ENCODE results near the gene HDAC4.

Gene HDAC4

GRCh38 chr2:239200646-239201530, 199.9 kb downstream of the HDAC4 start:
- TF ChIP-seq ZFX (IDR thresholded peaks at IDR 0.05; ENCODE audit: borderline replicate concordance) (no peak), CTCF (IDR thresholded peaks at IDR 0.05) (no peak)
- no peak overlapping the region for H3K27ac ChIP-seq

- no peak overlapping the region for H3K27ac ChIP-seq
- TF ChIP-seq CTCF (IDR thresholded peaks at IDR 0.05) (no peak), ZFX (IDR thresholded peaks at IDR 0.05; ENCODE audit: borderline replicate concordance) (no peak)
Measured at GRCh38 chr2:239199041-239199768, 201.6 kb downstream of the HDAC4 start.

GRCh38 chr2:239198221-239198620, 202.6 kb downstream of the HDAC4 start:
- no peak overlapping the region for H3K27ac ChIP-seq
- TF ChIP-seq CTCF (IDR thresholded peaks at IDR 0.05): no peak
- TF ChIP-seq ZFX (IDR thresholded peaks at IDR 0.05; ENCODE audit: borderline replicate concordance): no peak

- no peak overlapping the region for H3K27ac ChIP-seq
- TF ChIP-seq ZFX (IDR thresholded peaks at IDR 0.05; ENCODE audit: borderline replicate concordance): no peak
- no peak for TF ChIP-seq CTCF (IDR thresholded peaks at IDR 0.05)
Measured at GRCh38 chr2:239197146-239197545, 203.7 kb downstream of the HDAC4 start.

GRCh38 chr2:239196474-239197021, 204.3 kb downstream of the HDAC4 start:
- TF ChIP-seq ZFX (IDR thresholded peaks at IDR 0.05; ENCODE audit: borderline replicate concordance) (no peak), CTCF (IDR thresholded peaks at IDR 0.05) (no peak)
- H3K27ac ChIP-seq: no peak overlapping the region

- no peak for TF ChIP-seq ZFX (IDR thresholded peaks at IDR 0.05; ENCODE audit: borderline replicate concordance)
- TF ChIP-seq CTCF (IDR thresholded peaks at IDR 0.05): no peak
- no peak overlapping the region for H3K27ac ChIP-seq
Measured at GRCh38 chr2:239195992-239196391, 204.8 kb downstream of the HDAC4 start.

Data from 22Rv1 (cell line).